NCI-H2081 (cell line): Measurements from ENCODE around the gene KANSL3.
"Not testable (repeated sequence)": the region's sequence is repeated elsewhere in the genome, so short reads cannot be mapped to it uniquely, and the experiment has no call there.

Experiments used
- DNase-seq, 2 experiments: peaks; one replicate each; lab custom pipeline; 2025; lab: John Stamatoyannopoulos, UW

KANSL3 gene

GRCh38 chr2:96638144-96639121, at the start of gene KANSL3:
Gene KANSL3 (minus strand): TSS chr2:96638312. CDS start chr2:96637135, 1,177 bp downstream.
- DNase-seq: peak; percentile 90

GRCh38 chr2:96687266-96687665, 49.2 kb upstream of the KANSL3 start:
- no peak for DNase-seq

- peak; percentile 40 to 47 for DNase-seq
Observed at GRCh38 chr2:96685577-96686459, 47.7 kb upstream of the KANSL3 start.

DNA sequence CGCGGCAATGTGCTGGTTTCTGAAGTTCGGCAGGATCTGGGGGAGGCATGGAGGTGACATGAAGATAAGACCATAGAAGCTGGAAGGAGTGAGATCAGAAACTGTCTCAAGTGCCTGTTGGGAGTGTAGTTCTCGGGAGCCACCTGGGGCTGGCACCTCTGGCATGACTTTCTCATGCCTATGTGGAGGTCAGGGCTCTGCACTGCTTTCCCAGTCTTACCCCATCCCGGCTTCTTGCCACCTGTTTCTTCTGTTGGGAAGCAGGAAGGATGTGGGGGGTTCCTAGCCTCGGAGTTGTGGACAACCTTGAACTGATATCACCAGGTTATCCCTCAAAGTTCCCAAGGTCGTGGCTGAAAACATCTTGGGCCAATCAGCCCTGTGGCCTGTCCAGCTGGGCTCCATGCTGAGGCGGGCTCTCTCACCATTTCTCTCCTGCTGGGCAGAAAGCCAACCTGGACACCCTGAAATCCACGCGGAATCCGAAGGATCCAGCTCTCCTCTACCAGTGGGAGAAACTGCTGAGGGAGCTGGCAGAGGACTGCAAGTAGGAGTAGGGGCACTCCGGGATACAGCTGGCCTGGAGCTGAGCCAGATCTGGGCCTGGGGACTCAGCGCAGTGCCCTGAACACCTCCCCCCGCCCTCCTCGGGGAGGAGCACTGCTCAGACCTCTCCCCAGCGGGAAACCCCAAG, 46.9 kb upstream of the KANSL3 start:
- no peak for DNase-seq

GRCh38 chr2:96683972-96684820, 46.1 kb upstream of the KANSL3 start:
- no peak for DNase-seq

DNA sequence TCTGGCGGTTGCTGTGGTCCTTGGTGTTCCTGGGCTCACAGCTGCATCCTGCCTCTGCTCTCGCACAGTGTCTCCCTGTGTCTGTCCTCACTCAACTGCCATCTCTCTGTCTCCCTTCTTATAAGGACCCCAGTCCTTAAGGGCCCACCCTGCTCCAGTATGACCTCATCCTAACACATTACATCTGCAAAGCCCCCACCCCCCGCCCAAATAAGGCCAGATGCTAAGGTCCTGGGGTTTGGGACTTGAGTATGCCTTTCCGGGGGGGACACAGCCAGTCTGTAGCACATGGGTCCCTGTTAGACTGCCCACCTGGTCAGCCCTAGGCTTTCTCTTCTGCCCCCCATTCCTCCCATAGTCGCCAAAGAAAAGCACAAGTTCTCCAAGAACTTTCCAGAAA, 45.2 kb upstream of the KANSL3 start:
- no peak for DNase-seq

DNA sequence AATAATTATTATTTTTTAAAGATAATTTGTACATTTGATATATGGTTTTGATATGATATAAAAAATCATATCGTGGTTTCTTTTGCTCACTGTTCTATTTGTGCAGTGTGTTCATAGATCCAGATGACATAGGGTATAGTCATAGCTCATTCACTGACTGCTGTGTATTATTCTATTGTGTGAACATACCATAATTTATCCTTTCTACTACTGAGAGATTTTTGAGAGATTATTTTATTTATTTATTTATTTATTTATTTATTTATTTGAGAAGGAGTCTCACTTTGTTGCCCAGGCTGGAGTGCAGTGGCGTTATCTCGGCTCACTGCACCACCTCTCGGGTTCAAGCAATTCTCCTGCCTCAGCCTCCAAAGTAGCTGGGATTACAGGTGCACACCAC, 43.4 kb upstream of the KANSL3 start:
- no peak for DNase-seq

DNA sequence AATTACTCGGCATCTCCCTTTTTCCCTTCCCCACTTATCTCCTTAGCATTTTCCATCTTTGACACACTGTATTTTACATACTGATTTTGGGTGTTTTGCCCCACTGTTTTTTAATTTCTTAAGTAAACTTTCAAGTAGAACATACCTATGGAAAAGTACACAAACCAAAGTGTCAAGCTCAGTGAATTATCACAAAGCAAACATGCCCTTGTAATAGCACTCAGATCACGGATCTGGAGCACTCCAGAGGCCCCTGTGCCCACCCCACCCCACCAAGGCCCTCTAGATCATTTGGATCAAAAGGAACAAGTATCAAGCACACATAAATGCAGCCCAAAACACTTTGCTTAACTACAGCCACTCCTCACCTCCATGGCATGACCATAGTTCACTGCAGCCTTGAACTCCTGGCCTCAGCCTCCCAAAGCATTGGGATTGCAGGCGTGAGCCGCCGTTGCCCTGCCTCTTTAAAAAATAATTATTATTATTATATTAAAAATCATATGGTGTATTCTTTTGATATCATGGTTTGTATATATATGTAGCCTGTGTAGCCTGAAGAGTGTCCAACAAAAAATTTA, 42.5 kb upstream of the KANSL3 start:
- no peak for DNase-seq

GRCh38 chr2:96679848-96680247, 41.7 kb upstream of the KANSL3 start:
- no peak for DNase-seq

DNA sequence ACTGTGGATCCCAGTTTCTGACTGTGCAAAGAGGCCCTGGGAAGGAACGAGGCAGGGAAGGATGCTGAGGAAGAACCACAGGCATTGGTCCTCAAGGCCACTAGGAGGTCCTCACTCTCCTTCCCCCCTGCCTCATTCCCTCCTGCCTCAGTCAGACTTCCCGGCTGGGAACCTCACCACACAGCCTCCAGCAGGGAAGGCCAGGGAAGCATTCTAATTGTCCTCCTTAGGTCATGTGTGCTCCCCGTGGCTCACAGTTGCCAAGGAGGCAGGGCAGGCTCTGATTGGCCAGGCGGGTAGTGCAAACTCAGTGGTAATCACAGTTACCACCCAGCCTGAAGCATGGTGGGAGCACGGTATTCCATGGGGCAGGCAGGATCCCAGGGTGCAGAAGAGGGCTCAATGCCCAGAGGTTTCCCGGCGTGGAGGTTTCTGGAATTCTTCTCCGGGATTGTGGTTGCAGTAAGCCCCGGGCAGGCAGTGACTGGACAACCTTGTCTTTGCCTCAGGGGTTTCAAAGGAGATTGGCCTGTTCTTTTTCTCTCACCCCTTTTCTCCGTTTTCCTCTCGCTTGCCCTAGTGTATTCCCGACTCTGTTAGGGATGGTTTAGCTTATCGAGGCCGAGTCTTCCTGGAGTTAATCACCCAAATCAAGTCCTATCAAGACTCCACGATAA, 31.6 kb upstream of the KANSL3 start:
- DNase-seq: no peak

GRCh38 chr2:96668771-96669170, 30.7 kb upstream of the KANSL3 start:
- DNase-seq: no peak

GRCh38 chr2:96665717-96666116, 27.6 kb upstream of the KANSL3 start:
- DNase-seq: not testable (repeated sequence)

- DNase-seq: no peak
Observed at GRCh38 chr2:96665083-96665569, 27.0 kb upstream of the KANSL3 start.

GRCh38 chr2:96664366-96664925, 26.3 kb upstream of the KANSL3 start:
- DNase-seq: no peak

- DNase-seq: no peak
Observed at GRCh38 chr2:96663829-96664228, 25.7 kb upstream of the KANSL3 start.

DNA sequence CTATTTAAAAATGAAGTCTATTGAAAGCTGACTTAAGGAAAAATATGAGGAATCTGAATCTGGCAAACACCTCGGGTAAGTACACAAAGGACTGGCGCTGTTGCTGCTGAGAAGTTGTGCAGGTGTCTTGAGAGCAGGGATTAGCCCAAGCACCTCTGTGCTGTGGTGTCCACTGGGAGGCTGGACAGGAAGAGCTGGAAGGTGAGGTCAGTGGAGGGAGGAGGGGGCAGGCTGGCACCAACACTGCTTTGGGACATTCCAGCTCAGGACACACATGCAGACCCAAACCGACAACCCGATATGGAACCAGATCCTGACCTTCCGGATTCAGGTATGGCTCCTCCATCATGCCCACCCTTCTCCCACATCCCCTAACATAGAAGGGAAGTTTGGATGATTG, 25.1 kb upstream of the KANSL3 start:
- DNase-seq: no peak

- DNase-seq: no peak
Observed at GRCh38 chr2:96662360-96662759, 24.2 kb upstream of the KANSL3 start.

DNA sequence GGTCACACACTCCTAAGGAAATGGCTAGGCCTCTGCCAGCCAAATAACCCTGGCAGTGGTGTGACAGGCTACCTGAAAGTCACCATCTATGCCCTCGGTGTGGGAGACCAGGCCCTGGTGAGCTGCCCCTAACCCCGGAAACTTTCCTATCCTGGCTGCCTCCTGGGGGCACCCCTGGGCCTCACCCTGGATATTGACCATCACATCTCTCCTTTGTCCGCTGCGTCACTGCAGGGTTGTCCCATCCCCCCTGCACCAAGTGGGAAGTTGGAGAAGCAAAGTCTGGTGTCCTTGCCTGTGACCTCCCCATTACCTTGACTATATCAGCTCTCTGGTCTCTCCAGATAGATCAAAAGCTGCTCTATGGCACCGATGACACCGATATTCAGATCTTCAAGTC, 23.2 kb upstream of the KANSL3 start:
- no peak for DNase-seq

GRCh38 chr2:96656540-96656939, 18.4 kb upstream of the KANSL3 start:
- no peak for DNase-seq

DNA sequence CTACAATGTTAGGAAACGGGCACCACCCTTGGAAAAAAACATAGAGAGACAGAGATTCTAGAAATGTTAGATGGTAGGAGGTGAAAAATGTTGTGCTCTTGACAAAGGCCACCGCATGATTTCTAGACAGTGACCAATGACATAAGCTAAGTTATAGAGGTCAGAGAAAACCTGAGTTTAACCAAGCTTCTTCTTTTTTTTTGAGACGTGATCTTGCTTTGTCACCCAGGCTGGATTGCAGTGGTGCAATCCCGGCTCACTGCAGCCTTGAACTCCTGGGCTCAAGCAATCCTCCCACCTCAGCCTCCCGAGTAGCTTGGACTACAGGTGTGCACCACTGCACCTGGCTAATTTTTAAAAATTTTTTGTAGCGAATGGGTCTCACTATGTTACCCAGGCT, 17.4 kb upstream of the KANSL3 start:
- no peak for DNase-seq
